ENCODE results near the gene TBC1D14.

GRCh38 chr4:6884341-6884870 is 25.2 kb upstream of the TBC1D14 start:
- TF ChIP-seq POLR2AphosphoS5 (IDR thresholded peaks at IDR 0.05; ENCODE audit: low read depth, low read length) (no peak), CTCF (IDR thresholded peaks at IDR 0.05) (no peak), SIN3A (IDR thresholded peaks at IDR 0.05; ENCODE audit: borderline replicate concordance, insufficient read depth, low read depth, low read length) (no peak)
